Peyer's patch (tissue), 4 donors: ENCODE data around the gene SLC38A4. TPM values are rescaled to one million over a fixed set of nuclear protein-coding genes. Genes with fewer than 3 reads are reported as not detected.

ENCODE experiments used
- DNase-seq, 3 donors: peaks; one replicate each; pipeline ENCODE4 v3.0.0-alpha.2; 2017 to 2019
- H3K27ac ChIP-seq, 4 donors: fragments of 200-600 bp; sonication (generic); one replicate each; pipeline ENCODE4 v1.5.1; 2016 to 2019
- H3K27me3 ChIP-seq, 2 donors: fragments of 200-600 bp; sonication (generic); one replicate each; pipeline ENCODE4 v1.5.1; 2019
- H3K36me3 ChIP-seq, 3 donors: fragments of 200-600 bp; sonication (generic); one replicate each; pipeline ENCODE4 v1.5.1; 2016 to 2019
- H3K4me1 ChIP-seq, 4 donors: fragments of 200-600 bp; sonication (generic); one replicate each; pipeline ENCODE4 v1.5.1; 2016 to 2019
- H3K4me3 ChIP-seq, 4 donors: fragments of 200-600 bp; sonication (generic); 1 replicate in 3 of 4; 2 replicates in 1 of 4; pipeline ENCODE4 v1.5.1; 2016 to 2019; ENCODE audit warnings: mild to moderate bottlenecking in 1 of 4
- H3K9me3 ChIP-seq, 4 donors: fragments of 200-600 bp; sonication (generic); one replicate each; pipeline ENCODE4 v1.5.1; 2016 to 2019; ENCODE audit warnings: mild to moderate bottlenecking in 1 of 4
- CTCF ChIP-seq, 6 experiments: fragments of 450-650 bp in 4 of 6; fragments of 200-600 bp in 2 of 6; sonication (generic) in 1 of 6; IDR thresholded peaks; one replicate each; pipeline ENCODE4 v1.5.1; 2017 to 2019; ENCODE audit warnings: antibody characterized with exemption in 6 of 6, mild to moderate bottlenecking in 3 of 6, moderate library complexity in 1 of 6
- POLR2A ChIP-seq, 2 donors: fragments of 450-650 bp; IDR thresholded peaks; one replicate each; pipeline ENCODE4 v1.5.1; 2017; ENCODE audit warnings: antibody characterized with exemption in 2 of 2, mild to moderate bottlenecking in 2 of 2, moderate library complexity in 2 of 2
- total RNA-seq, 4 donors: library from RNA; depleted of rRNA; stranded (reverse); fragments of >200 nt; gene quantifications; one replicate each; pipeline ENCODE4 v1.1.0, GENCODE V29; 2016

SLC38A4 gene
- total RNA-seq, 4 donors from 2014 or later = 0.18 to 18.6 (median 1.1) TPM; not detected in 1

- no peaks in the 10 kb centered on the region for H3K27me3 ChIP-seq
- H3K4me1 ChIP-seq = no peaks in the 10 kb centered on the region
- H3K27ac ChIP-seq = no peak overlapping the region
- H3K9me3 ChIP-seq = no peaks in the 10 kb centered on the region
- no peaks in the 10 kb centered on the region for H3K36me3 ChIP-seq
- DNase-seq = no peak
- H3K4me3 ChIP-seq = no peak overlapping the region
- TF ChIP-seq POLR2A (IDR thresholded peaks at IDR 0.05) = no peak
These were observed 50.0 kb downstream of the SLC38A4 start for GRCh38 chr12:46775796-46776195.

- no peaks in the 10 kb centered on the region for H3K27me3 ChIP-seq
- no peaks in the 10 kb centered on the region for H3K9me3 ChIP-seq
- H3K4me1 ChIP-seq = no peaks in the 10 kb centered on the region
- no peak for DNase-seq
- H3K36me3 ChIP-seq = no peaks in the 10 kb centered on the region
- no peak overlapping the region for H3K27ac ChIP-seq
- TF ChIP-seq CTCF (IDR thresholded peaks at IDR 0.05) (no peak), POLR2A (IDR thresholded peaks at IDR 0.05) (no peak)
- no peak overlapping the region for H3K4me3 ChIP-seq
These were observed 51.5 kb downstream of the SLC38A4 start for GRCh38 chr12:46774322-46774633.

- DNase-seq = no peak
- Histone ChIP-seq H3K36me3 (no peaks in the 10 kb centered on the region), H3K4me3 (no peak overlapping the region), H3K27ac (no peak overlapping the region), H3K4me1 (no peaks in the 10 kb centered on the region), H3K27me3 (no peaks in the 10 kb centered on the region), H3K9me3 (no peaks in the 10 kb centered on the region)
- no peak for TF ChIP-seq CTCF (IDR thresholded peaks at IDR 0.05)
- no peak for TF ChIP-seq POLR2A (IDR thresholded peaks at IDR 0.05)
These were observed 52.0 kb downstream of the SLC38A4 start for GRCh38 chr12:46773586-46774321.

GRCh38 chr12:46771268-46771827 is 54.4 kb downstream of the SLC38A4 start:
- no peak overlapping the region for H3K27ac ChIP-seq
- H3K4me1 ChIP-seq = no peaks in the 10 kb centered on the region
- H3K36me3 ChIP-seq = no peaks in the 10 kb centered on the region
- TF ChIP-seq CTCF (IDR thresholded peaks at IDR 0.05) (no peak), POLR2A (IDR thresholded peaks at IDR 0.05) (no peak)
- no peaks in the 10 kb centered on the region for H3K27me3 ChIP-seq
- no peak for DNase-seq
- H3K9me3 ChIP-seq = no peaks in the 10 kb centered on the region
- no peak overlapping the region for H3K4me3 ChIP-seq

GRCh38 chr12:46770501-46771183 is 55.2 kb downstream of the SLC38A4 start:
- H3K36me3 ChIP-seq = no peaks in the 10 kb centered on the region
- no peak for DNase-seq
- H3K4me1 ChIP-seq = no peaks in the 10 kb centered on the region
- no peak overlapping the region for H3K4me3 ChIP-seq
- H3K27ac ChIP-seq = no peak overlapping the region
- no peaks in the 10 kb centered on the region for H3K27me3 ChIP-seq
- H3K9me3 ChIP-seq = no peaks in the 10 kb centered on the region
- no peak for TF ChIP-seq POLR2A (IDR thresholded peaks at IDR 0.05)
- TF ChIP-seq CTCF (IDR thresholded peaks at IDR 0.05) = no peak

- no peak for TF ChIP-seq POLR2A (IDR thresholded peaks at IDR 0.05)
- TF ChIP-seq CTCF (IDR thresholded peaks at IDR 0.05) = no peak
- no peaks in the 10 kb centered on the region for H3K27me3 ChIP-seq
- no peaks in the 10 kb centered on the region for H3K9me3 ChIP-seq
- H3K4me3 ChIP-seq = no peak overlapping the region
- no peaks in the 10 kb centered on the region for H3K4me1 ChIP-seq
- H3K27ac ChIP-seq = no peak overlapping the region
- H3K36me3 ChIP-seq = no peaks in the 10 kb centered on the region
- no peak for DNase-seq
These were observed 61.8 kb downstream of the SLC38A4 start for GRCh38 chr12:46764005-46764404.
